GM12878 (cell line): ENCODE results near the gene C11orf52. TPM values are rescaled to one million over a fixed set of nuclear protein-coding genes. Genes with fewer than 3 reads are reported as not detected.

Experiments used
- BHLHE40 ChIP-seq, 2 experiments: fragments of 450-650 bp in 1 of 2; IDR thresholded peaks; 2 replicates each; pipeline ENCODE4 v1.6.1; 2011 to 2017; ENCODE audit warnings: low read depth in 2 of 2, borderline replicate concordance in 1 of 2, improper control_type of control experiment in 1 of 2, low read length in 1 of 2, mild to moderate bottlenecking in 1 of 2
- CHD1 ChIP-seq: IDR thresholded peaks from 2 replicates; pipeline ENCODE4 v1.6.1; 2012; ENCODE audit warnings: low read depth, low read length, improper control_type of control experiment
- KLF5 ChIP-seq: fragments of 450-650 bp; IDR thresholded peaks from 2 replicates; pipeline ENCODE4 v1.6.1; 2014; ENCODE audit warnings: mild to moderate bottlenecking; ENCODE audit not compliant: partially characterized antibody
- NFIC ChIP-seq: IDR thresholded peaks from 2 replicates; pipeline ENCODE4 v1.6.1; 2012; ENCODE audit warnings: low read depth, mild to moderate bottlenecking, inconsistent platforms, low read length, moderate library complexity
- NR2C1 ChIP-seq: fragments of 450-650 bp; IDR thresholded peaks from 2 replicates; pipeline ENCODE4 v1.6.1; 2017; ENCODE audit warnings: antibody characterized with exemption, mild to moderate bottlenecking, moderate library complexity
- NRF1 ChIP-seq: conservative IDR thresholded peaks from 2 replicates; pipeline ENCODE4 v1.6.1; 2011; ENCODE audit warnings: mild to moderate bottlenecking, low read depth, low read length, improper control_type of control experiment
- PAX5 ChIP-seq: IDR thresholded peaks from 2 replicates; pipeline ENCODE4 v1.6.1; 2011; ENCODE audit warnings: low read depth, low read length, borderline replicate concordance
- RAD21 ChIP-seq: IDR thresholded peaks from 2 replicates; pipeline ENCODE4 v1.6.1; 2011; ENCODE audit warnings: mild to moderate bottlenecking, low read depth, low read length, moderate library complexity; ENCODE audit not compliant: insufficient read depth
- RAD51 ChIP-seq: fragments of 450-650 bp; IDR thresholded peaks from 2 replicates; pipeline ENCODE4 v1.6.1; 2016; ENCODE audit warnings: moderate library complexity, mild to moderate bottlenecking, inconsistent platforms
- RBBP5 ChIP-seq: fragments of 200-600 bp; sonication (generic); conservative IDR thresholded peaks from 2 replicates; pipeline ENCODE4 v1.6.1; 2016
- SIX5 ChIP-seq: IDR thresholded peaks from 2 replicates; pipeline ENCODE4 v1.6.1; 2011; ENCODE audit warnings: mild to moderate bottlenecking, low read depth, low read length, moderate library complexity; ENCODE audit not compliant: severe bottlenecking
- SP1 ChIP-seq: IDR thresholded peaks from one replicate; pipeline ENCODE4 v1.6.1; 2011; ENCODE audit warnings: low read depth, low read length
- TARDBP ChIP-seq: IDR thresholded peaks from 2 replicates; pipeline ENCODE4 v1.6.1; 2016; ENCODE audit warnings: borderline replicate concordance
- ZNF207 ChIP-seq: fragments of 450-650 bp; IDR thresholded peaks from 2 replicates; pipeline ENCODE4 v1.6.1; 2014; ENCODE audit warnings: antibody characterized with exemption, mild to moderate bottlenecking, borderline replicate concordance
- ZNF274 ChIP-seq: IDR thresholded peaks from one replicate; pipeline ENCODE4 v1.8.0; 2011; ENCODE audit not compliant: insufficient read length, insufficient read depth
- polyA plus RNA-seq, 11 experiments: library from polyadenylated mRNA; depleted of rRNA in 4 of 11; unstranded in 6 of 11; stranded (reverse) in 5 of 11; fragments of >200 nt; fragmentation: Nextera tagmentation in 4 of 11; fragmentation: Illumina TruSeq in 1 of 11; extraction: Ambion mirVana in 4 of 11; extraction: Trizol in 1 of 11; gene quantifications; 1 replicate in 1 of 11; 2 replicates in 10 of 11; pipeline versions ENCODE4 v1.2.1 to v1.2.3, GENCODE V29; 2011 to 2016; ENCODE audit warnings: inconsistent platforms in 2 of 11, missing spikeins in 2 of 11, low read depth in 1 of 11
- total RNA-seq, 4 experiments: library from RNA; depleted of rRNA in 3 of 4; stranded (reverse); fragments of >200 nt in 3 of 4; fragmentation: Illumina TruSeq in 1 of 4; extraction: Trizol in 1 of 4; gene quantifications; 2 replicates each; pipeline versions ENCODE4 v1.2.1 to v1.2.3, GENCODE V29; 2013 to 2021
- TF ChIP-seq, protein P1 (sequence below): fragments of 450-650 bp; IDR thresholded peaks from 2 replicates; pipeline ENCODE4 v1.6.1; 2017; ENCODE audit warnings: borderline replicate concordance
- TF ChIP-seq, protein P2 (sequence below): fragments of 450-650 bp; IDR thresholded peaks from 2 replicates; pipeline ENCODE4 v1.6.1; 2018; ENCODE audit warnings: mild to moderate bottlenecking, low read depth, moderate library complexity; ENCODE audit not compliant: partially characterized antibody
- TF ChIP-seq, protein P3 (sequence below): fragments of 150-350 bp; IDR thresholded peaks from 2 replicates; pipeline ENCODE4 v1.6.1; 2014; ENCODE audit warnings: mild to moderate bottlenecking, low read depth, low read length
- TF ChIP-seq, protein P4 (sequence below): fragments of 450-650 bp; IDR thresholded peaks from 2 replicates; pipeline ENCODE4 v1.6.1; 2017; ENCODE audit warnings: antibody characterized with exemption, mild to moderate bottlenecking, moderate library complexity
- TF ChIP-seq, protein P5 (sequence below): fragments of 450-650 bp; IDR thresholded peaks from 2 replicates; pipeline ENCODE4 v1.6.1; 2016; ENCODE audit warnings: mild to moderate bottlenecking

The C11orf52 gene
- total and polyA plus RNA-seq, 10 of the 15 experiments (the other 5 are each of a cell fraction or from before 2014, with no cell fraction given) = not detected

DNA sequence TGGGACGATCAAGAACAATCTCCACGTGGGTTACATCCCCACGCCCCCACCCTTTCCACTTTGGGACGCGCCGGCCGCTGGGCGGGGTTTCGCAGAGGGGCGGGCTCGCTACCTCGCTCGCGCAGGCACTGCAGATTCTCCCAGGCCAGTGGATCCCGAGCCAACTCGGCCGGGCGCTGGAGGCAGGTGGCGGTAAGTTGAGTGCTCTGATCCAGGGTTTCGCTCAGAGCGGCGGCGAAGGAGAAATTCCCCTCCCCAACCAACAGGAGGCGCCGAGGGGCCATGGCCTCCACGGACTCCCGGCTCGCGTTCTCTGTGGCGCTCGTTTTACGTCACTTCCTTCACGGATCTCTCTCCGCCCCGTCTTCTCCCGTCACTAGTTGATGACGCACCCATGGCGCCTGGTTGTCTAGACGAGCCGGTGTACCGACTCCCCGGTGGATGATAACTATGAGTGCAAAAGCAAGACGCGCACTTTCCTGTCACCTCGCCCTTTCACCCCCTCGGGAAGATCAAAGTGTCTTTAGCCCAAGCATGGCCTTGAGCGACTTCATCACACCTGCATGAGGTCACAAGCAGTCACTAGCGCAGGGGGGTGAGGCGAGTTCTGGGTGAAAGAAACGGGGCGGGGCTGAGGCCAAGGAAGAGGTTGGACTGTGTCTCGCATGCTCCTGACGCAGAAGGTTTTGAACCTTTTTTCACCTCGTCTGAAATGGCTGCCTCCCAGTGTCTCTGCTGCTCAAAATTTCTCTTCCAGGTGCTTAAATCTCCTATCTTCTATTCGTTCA, 39.7 kb upstream of the C11orf52 start, which contains the start of the genes CFAP68 and FDXACB1 (continued):
- TF ChIP-seq RAD21 = peak; percentile 59
- TF ChIP-seq ZNF207 = no peak
- TF ChIP-seq, protein P1, sequence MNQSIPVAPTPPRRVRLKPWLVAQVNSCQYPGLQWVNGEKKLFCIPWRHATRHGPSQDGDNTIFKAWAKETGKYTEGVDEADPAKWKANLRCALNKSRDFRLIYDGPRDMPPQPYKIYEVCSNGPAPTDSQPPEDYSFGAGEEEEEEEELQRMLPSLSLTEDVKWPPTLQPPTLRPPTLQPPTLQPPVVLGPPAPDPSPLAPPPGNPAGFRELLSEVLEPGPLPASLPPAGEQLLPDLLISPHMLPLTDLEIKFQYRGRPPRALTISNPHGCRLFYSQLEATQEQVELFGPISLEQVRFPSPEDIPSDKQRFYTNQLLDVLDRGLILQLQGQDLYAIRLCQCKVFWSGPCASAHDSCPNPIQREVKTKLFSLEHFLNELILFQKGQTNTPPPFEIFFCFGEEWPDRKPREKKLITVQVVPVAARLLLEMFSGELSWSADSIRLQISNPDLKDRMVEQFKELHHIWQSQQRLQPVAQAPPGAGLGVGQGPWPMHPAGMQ = no peak
- TF ChIP-seq KLF5 = no peak
- peak; percentile 51; the same call in 1 of the 2 replicates for TF ChIP-seq RAD51
- TF ChIP-seq, protein P2, sequence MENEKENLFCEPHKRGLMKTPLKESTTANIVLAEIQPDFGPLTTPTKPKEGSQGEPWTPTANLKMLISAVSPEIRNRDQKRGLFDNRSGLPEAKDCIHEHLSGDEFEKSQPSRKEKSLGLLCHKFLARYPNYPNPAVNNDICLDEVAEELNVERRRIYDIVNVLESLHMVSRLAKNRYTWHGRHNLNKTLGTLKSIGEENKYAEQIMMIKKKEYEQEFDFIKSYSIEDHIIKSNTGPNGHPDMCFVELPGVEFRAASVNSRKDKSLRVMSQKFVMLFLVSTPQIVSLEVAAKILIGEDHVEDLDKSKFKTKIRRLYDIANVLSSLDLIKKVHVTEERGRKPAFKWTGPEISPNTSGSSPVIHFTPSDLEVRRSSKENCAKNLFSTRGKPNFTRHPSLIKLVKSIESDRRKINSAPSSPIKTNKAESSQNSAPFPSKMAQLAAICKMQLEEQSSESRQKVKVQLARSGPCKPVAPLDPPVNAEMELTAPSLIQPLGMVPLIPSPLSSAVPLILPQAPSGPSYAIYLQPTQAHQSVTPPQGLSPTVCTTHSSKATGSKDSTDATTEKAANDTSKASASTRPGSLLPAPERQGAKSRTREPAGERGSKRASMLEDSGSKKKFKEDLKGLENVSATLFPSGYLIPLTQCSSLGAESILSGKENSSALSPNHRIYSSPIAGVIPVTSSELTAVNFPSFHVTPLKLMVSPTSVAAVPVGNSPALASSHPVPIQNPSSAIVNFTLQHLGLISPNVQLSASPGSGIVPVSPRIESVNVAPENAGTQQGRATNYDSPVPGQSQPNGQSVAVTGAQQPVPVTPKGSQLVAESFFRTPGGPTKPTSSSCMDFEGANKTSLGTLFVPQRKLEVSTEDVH = peak; percentile 91
- TF ChIP-seq SP1 = peak; percentile 61
- TF ChIP-seq ZNF274 = no peak
- TF ChIP-seq, protein P3, sequence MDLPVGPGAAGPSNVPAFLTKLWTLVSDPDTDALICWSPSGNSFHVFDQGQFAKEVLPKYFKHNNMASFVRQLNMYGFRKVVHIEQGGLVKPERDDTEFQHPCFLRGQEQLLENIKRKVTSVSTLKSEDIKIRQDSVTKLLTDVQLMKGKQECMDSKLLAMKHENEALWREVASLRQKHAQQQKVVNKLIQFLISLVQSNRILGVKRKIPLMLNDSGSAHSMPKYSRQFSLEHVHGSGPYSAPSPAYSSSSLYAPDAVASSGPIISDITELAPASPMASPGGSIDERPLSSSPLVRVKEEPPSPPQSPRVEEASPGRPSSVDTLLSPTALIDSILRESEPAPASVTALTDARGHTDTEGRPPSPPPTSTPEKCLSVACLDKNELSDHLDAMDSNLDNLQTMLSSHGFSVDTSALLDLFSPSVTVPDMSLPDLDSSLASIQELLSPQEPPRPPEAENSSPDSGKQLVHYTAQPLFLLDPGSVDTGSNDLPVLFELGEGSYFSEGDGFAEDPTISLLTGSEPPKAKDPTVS = no peak
- TF ChIP-seq, protein P4, sequence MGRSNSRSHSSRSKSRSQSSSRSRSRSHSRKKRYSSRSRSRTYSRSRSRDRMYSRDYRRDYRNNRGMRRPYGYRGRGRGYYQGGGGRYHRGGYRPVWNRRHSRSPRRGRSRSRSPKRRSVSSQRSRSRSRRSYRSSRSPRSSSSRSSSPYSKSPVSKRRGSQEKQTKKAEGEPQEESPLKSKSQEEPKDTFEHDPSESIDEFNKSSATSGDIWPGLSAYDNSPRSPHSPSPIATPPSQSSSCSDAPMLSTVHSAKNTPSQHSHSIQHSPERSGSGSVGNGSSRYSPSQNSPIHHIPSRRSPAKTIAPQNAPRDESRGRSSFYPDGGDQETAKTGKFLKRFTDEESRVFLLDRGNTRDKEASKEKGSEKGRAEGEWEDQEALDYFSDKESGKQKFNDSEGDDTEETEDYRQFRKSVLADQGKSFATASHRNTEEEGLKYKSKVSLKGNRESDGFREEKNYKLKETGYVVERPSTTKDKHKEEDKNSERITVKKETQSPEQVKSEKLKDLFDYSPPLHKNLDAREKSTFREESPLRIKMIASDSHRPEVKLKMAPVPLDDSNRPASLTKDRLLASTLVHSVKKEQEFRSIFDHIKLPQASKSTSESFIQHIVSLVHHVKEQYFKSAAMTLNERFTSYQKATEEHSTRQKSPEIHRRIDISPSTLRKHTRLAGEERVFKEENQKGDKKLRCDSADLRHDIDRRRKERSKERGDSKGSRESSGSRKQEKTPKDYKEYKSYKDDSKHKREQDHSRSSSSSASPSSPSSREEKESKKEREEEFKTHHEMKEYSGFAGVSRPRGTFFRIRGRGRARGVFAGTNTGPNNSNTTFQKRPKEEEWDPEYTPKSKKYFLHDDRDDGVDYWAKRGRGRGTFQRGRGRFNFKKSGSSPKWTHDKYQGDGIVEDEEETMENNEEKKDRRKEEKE = no peak
- no peak; the same call in 1 of the 2 replicates for TF ChIP-seq TARDBP
- no peak for TF ChIP-seq RBBP5
- peak; percentile 35 for TF ChIP-seq SIX5
- peak; percentile 48 to 54; a peak in 3 of 4 replicates for TF ChIP-seq BHLHE40 (IDR thresholded peaks at IDR 0.05; ENCODE audit: borderline replicate concordance in 1 of 2, low read depth in 2 of 2, low read length in 1 of 2)
- no peak for TF ChIP-seq NFIC
- no peak for TF ChIP-seq NRF1
- no peak; the same call in 1 of the 2 replicates for TF ChIP-seq PAX5
- TF ChIP-seq NR2C1 = peak; percentile 69
- TF ChIP-seq, protein P5, sequence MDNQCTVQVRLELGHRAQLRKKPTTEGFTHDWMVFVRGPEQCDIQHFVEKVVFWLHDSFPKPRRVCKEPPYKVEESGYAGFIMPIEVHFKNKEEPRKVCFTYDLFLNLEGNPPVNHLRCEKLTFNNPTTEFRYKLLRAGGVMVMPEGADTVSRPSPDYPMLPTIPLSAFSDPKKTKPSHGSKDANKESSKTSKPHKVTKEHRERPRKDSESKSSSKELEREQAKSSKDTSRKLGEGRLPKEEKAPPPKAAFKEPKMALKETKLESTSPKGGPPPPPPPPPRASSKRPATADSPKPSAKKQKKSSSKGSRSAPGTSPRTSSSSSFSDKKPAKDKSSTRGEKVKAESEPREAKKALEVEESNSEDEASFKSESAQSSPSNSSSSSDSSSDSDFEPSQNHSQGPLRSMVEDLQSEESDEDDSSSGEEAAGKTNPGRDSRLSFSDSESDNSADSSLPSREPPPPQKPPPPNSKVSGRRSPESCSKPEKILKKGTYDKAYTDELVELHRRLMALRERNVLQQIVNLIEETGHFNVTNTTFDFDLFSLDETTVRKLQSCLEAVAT = peak; percentile 89; the same call in 1 of the 2 replicates
- peak; percentile 58; the same call in 1 of the 2 replicates for TF ChIP-seq CHD1
